HG03196 (cell line): ENCODE measurements around the gene CALHM1.

ENCODE experiments used
- ATAC-seq: cut with Tn5 transposase; IDR thresholded peaks from one replicate; pipeline ENCODE4 v1.9.1; 2021; ENCODE audit not compliant: unreplicated experiment

The CALHM1 gene

DNA sequence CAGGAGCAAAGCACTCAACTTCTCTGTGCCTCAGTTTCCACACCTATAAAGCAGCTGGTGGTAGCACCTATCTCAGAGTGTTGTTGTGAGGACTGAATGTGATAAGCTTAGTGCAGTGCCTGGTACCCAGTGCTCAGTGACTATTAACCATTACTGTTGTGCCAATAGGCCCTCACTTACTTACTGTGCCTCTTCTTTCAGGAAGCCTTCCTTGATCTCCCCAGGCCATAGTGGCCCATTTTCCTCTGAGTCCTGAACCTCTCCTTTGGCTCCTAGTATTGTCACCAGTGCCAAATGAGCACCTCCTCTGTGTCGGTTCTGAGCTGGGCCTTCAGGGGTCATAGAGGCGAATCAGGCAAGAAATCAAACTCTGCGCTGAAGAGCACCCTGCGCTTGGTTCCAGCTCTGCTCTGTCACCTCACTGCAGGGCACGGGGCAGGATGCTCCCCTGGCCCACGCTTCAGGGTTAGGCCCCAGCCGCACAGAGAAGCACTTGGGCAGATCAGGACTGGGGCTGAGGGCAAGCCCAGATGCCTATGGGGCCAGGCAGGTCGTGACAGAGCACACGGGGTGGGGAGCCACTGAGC, 2.5 kb downstream of the CALHM1 start:
- no peak for ATAC-seq

DNA sequence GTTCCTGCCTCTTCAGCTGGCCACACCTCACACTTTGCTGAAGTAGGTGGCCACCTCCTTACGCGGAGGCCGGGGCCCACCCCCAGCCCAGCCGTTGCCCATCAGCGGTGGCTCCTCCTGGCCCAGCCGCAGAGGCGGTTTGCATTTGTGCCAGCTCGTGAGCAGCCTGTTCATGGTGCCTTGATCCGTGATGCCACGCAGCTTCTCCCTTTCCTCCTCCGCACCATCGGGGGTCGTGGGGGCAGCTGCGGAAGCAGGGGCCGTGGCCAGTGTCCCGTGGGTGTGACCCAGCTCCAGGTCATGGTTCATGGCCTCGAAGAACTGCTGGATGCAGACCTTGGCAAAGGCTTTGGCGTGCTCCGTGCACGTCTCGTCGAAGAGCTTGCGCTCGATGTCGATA, 3.5 kb downstream of the CALHM1 start:
- no peak for ATAC-seq

DNA sequence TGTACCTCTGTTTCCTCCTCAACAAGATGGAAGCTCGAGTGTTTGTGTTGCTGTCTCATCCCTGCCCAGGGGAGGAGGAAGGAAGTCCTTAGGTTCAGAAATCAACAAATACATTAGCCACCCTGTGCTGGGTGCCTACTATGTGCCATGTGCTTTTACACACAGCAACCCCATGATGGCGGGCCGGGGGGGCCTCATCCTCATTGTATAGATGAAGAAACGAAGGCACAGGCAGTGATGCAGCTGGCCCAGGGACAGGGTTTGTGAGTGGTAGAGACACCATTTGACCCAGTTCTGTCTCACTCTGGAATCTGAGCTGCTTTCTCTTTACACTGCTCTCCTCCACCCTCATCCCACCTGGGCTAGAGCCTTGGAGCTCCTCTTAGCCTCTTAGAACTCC, 4.7 kb downstream of the CALHM1 start:
- no peak for ATAC-seq

DNA sequence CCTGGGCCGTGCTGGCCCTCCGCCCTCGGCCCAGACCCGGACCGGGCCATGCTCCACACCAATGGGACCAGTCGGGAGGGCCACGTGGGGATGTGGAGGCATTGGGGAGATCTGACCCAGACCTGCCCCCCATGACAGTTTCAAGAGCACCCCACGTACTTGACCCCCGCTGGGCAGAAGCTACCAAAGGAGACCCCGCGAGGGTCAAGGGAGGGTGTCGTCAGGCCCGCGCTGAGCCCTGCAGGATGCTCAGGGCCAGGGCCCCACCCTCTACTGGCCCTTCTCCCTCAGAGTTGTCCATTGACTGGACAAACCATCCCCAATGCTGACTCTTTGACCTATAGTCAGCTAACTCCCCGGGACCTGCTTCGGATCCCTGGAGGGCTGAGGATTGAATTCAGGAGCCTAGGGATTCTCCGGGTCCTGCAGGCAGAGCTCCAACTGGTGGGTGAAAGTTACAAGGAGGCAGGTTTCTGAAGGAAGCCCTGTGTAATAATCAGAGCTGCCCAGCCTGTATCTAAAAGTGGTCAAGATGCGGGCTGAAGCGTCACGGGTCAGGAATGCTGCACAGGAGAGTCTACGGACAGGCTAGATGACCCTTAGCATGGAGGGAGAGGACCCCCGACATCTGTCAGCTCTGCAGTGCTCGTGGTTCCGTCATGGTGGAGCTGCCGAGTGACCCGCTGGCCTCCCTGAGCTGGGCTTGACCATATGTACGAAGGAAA, 6.0 kb downstream of the CALHM1 start:
- no peak for ATAC-seq

DNA sequence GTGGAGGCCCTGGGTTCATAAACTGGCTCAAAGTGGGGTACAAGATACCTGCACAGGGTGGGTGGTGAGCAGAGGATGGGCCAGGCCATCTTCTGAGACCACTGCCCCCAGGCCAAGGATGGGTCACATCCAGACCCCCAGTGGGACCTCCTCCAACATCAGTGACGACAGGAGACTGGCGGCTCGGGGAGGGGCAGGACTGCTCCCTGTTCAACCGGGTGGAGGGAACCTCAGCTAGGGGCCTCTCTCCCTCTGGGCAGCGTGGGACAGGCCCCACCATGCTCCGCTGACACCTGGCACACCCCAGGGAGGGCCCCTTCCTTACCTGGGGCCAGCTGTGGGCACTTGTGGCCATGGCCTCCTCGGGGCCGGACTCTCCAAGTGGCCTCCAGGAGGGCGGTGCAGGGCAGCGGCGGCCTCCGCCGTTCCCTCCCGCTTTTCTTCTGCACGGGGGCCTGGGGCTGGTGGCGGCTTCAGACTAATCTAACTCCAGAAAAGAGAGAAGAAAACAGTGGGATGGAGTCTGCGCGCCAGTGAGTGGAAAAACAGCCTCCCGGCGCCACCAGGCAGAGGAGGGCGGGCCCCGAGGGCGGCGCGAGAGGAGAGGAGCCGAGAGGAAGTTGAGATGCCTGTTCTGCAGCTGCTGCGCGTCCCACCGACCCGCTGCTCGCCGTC, 6.7 kb downstream of the CALHM1 start, which contains the start of gene CALHM2:
TSS of gene CALHM2 (minus strand) at position 540 of the 675 bp plus-strand sequence. CDS start 2,429 bp downstream, outside the sequence.
- ATAC-seq, result no peak

DNA sequence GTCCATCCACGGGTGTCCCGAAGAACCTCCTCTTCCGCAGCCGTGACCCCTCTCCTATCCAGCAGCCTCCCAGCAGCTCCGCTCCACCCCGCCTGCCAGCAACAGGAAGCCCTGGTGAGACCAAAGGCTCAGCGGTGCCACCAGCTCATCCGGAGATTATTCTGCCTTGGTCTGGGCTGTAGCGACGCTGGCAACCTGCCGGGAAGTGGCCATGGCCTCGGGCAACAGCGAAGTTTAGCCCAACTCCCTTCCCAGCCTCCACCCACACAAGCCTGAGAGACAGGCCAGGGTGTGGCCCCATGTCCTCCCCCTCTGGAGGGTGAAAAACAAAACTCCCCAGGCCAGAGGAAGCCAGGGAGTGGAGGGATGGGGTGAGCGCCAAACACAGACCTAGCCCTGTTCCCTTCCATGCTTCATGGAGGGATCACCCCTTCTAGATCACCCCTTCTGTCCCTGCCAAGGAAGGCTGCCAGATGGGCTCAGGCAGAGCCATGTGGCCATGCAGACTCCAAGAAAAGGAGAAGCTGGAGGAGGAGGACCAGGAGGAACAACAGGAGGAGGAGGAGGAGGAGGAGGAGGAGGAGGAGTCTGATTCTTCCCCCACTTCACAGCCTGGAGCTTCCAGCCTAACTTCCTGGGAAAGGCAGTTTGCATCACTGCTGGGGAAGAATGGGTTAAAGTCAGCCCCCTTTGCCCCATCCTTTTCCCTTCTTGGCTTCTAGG, 7.4 kb downstream of the CALHM1 start:
- ATAC-seq, result no peak

DNA sequence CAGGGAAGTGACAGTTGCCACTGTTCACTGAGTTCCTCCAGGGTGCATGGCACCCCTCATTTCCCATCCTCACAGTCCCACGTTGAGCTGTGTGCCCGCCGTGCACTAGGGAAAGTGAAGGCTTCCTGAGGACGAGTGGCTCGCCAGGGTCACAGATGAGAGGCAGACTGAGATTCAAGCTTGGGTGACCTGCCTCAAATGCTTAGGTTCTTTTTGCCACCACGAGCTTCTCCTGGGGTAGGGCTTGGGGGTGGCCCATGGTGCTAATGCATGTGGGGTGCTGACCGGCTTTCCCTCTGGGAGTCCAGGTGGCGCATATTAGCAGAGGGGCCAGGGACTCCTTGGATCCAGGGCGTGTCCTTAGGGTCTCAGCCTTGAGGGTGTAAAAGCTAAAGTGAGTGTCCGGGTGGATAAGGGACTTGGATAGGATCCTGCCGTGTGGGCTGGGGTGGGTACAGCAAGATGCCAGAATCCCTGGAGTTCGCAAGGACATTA, 8.5 kb downstream of the CALHM1 start:
- no peak for ATAC-seq

DNA sequence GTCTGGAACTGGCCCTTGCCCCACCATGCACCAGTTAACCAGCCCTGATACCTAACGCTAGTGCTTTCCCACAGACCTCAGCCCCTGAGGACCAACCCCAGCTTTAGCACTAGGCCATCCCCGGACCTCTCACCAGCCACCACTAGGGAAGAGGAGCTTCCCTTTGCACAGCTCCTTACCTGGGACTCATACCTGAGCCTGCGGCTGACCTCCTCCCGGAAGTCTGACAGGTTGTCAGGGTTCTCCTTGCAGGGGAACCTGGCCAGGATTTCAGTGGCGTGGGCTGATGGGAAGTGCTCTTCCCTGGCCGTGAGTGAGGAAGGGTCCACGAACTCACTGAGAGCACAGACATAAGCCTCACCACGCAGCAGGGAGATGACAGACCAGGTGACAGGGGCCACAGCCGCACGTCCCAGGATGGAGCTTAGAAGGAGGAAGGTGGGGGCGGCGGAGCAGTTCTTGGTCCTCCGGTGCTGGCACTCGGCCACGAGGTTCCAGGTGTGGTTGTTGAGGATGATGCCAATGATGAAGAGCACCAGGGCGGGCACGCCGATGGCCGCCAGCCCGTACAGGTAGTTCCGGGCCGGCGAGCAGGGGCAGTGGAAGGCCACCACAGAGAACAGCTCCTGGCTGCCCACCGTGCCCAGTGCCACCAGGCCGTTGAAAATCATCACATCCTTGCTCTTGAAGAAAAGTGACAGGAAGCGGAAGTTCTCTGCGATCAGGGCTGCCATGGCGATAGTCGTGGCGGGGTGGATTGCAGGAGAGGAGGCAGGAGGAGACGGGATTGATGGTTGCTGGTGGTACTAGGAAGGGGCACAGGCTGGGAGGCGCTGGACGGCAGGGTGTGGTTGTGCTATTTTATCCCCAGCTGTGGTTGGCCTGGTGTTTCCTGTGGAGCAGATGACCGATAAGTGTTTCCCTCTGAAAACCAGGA, 9.2 kb downstream of the CALHM1 start:
- no peak for ATAC-seq

DNA sequence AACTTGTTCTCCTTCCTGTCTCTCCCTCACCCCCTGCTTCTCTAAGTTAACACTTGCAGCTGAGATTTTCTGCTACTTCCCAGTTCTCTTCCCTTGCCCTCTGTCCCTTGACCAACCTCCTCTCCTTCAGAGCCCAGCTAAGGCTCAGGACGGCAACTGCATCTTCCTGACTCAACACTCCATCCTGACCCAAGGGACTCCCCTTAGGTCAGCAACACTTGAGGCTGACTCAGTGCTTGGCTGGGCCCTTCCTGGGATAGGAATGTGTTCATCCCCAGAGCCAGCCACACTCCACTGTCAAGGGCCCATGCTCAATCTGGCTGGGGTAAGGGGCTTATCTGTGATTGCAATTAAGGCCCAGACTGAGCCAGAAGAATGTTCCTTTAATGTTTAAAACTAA, 10.0 kb downstream of the CALHM1 start:
- no peak for ATAC-seq

DNA sequence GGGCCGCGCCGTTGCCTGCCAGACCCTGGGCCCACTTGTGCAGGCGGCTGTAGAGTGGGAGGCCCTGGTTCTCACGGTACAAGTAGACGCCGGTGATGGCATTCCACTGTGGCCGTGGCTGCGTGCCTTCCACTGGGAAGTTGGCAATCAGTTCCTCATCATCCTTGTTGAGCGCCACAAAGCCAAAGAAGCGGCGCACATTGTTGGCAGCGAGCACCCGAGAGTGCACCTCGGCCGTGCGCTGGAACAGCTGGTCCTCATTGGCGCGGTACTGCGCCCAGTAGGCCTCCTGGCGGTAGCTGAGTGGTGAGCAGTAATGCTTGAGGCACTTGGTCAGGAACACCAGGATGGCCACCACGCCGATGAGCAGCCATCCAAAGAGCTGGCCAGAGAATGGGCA, 11.5 kb downstream of the CALHM1 start:
- no peak for ATAC-seq

DNA sequence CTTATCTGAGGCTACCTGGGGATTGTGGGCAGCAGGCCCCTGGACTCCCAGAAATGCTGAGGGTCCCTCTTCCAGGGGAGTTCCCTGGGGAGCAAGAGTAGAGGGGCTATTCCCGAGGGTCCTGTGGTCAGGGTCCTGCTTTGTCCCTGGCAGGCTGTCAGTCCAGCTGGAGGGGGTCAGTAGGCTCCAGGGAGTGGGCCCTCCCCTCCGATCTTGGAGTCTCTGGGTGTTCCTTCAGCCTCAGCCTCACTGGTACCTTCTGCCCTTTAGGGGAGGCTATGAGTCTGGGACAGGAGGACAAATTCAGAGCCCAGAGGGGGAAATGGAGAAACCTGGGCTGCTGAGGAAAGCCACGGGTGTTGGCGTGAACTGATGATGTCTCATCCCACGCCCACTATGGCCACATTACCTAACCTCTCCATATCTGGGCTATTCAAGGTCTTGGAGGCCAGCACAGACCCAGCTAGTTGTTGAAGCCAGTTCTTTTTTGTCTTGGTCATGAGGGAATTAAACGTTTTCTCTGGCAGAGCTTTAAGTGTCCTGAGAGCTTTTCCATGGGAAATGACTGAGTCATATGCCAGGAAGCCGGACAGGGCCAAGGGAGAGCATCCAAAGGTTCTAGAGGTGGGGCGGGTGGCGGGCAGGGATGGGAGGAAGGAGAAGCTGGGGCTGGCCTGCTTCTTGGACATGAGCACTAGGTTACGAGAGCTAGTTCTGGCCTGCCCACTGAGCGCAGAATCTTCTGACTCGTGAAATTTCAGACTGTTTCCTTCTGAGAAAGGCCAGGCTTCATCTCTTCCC, 12.7 kb downstream of the CALHM1 start:
- ATAC-seq, result no peak

DNA sequence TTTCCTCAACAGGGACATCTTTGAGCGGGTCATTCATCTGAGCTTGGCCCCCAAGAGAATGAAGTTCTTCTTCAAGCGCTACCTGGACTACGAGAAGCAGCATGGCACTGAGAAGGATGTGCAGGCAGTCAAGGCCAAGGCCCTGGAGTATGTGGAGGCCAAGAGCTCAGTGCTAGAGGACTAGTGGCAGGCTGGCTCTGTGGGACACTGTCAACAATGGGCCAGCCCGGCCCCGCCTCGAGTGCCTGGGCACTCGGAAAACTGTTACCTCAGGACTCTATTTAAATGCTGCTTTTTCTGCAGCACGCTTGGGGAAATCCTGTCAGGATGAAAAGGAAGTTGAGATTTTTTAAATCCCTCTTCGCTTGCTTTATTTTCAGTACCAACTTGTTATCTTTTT, 13.3 kb downstream of the CALHM1 start:
- no peak for ATAC-seq

DNA sequence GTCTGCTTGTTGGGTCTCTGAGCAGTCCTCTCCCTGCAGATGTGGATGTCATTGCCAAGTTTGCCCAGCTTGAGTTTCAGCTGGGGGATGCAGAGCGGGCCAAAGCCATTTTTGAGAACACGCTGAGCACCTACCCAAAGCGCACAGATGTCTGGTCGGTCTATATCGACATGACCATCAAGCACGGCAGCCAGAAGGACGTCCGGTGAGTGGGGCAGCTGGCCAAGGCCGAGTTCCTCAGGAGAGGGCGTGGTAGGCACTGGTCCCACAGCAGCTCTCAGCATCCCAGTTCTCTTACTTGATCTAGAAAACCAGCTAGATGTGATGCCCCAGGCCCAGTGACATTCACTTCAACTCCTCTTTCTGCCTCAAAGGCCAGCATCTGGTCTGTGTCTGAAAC, 14.2 kb downstream of the CALHM1 start:
- no peak for ATAC-seq

DNA sequence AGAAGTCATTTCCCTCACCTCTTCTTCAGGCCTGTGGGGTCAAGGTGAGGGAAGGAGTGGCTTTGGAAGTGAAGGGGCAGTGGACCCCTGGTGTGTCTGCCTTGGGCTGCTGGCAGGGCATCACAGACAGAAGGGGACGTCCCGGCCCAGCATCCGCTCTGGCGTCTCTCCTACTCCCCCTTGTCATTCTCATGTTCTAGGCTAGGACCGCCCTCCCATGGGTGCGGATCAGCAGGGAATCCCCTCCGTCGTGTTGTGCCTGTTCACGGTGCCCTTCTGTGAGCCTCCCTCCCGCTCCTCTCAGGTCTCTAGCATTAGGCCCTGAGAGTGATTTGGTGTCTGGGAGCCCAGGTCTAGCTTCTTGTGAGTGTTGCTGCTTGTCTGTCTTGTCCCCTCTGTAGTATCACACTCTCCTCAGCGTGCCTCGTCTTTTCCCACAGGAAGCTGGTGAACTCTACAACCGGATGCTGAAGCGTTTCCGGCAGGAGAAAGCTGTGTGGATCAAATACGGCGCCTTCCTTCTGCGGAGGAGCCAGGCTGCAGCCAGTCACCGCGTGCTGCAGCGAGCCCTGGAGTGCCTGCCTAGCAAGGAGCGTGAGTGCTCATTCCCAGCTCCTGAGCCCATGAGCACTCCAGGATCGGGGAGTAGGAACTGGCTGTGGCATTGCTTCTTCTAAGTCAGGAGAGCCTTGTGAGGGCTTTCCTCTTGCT, 15.1 kb downstream of the CALHM1 start:
- ATAC-seq, result no peak

DNA sequence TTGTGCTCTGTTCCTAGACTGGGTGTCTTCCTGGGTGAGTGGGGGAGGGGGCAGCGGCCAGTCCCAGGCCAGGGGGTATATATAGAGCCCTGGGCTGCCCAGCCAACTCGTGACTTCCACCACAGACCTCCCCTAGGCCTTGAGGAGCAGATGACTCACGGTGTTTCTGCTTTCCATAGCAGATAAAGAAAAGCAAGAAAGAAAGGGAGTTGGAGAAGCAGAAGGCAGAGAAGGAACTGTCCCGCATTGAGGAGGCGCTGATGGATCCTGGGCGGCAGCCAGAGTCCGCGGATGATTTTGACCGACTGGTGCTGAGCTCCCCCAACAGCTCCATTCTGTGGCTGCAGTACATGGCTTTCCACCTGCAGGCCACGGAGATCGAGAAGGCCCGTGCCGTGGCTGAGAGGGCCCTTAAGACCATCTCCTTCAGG, 16.7 kb downstream of the CALHM1 start:
- no peak for ATAC-seq

DNA sequence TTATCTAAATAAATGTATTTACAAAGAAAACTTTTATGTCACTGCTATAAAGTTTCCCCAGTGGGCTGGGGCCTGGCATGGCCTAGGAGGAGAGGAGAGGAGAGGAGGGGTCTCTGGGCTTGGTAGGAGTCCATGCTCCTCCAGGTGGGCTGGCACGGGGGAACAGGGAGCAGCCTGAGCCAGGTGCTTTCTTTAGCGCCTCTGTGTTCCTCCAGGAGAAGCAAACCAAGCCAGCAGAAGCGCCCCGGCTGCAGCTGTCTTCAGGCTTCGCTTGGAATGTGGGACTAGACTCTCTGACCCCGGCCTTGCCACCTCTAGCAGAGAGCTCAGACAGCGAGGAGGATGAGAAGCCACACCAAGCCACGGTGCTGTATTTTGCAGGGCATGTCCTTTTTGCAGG, 17.1 kb downstream of the CALHM1 start:
- no peak for ATAC-seq

DNA sequence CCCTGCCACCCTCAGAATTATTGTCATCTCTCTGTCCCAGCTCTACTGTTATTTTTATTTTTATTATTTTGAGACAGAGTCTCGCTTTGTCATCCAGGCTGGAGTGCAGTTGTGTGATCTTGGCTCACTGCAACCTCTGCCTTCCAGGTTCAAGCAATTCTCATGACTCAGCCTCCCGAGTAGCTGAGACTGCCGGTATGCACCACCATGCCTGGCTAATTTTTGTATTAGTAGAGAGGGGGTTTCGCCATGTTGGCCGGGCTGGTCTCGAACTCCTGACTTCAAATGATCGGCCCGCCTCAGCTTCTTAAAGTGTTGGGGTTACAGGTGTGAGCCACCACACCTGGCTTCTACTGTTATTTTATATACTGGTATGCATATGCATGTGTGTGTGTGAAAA, 17.5 kb downstream of the CALHM1 start:
- no peak for ATAC-seq

DNA sequence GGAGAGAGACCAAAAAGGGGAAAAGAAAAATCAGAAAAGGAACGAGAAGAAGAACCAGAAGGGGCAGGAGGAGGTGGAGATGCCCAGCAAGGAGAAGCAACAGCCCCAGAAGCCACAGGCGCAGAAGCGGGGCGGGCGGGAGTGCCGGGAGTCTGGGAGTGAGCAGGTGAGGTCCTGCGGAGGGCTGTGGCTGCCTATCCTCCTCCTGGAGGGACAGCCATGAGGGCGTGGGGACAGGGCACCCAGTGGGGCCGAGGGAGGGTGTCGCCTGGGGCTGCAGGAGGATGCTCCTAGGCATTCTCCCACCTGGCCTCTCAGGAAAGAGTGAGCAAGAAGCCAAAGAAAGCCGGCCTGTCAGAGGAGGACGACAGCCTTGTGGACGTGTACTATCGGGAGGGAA, 18.3 kb downstream of the CALHM1 start:
- no peak for ATAC-seq

DNA sequence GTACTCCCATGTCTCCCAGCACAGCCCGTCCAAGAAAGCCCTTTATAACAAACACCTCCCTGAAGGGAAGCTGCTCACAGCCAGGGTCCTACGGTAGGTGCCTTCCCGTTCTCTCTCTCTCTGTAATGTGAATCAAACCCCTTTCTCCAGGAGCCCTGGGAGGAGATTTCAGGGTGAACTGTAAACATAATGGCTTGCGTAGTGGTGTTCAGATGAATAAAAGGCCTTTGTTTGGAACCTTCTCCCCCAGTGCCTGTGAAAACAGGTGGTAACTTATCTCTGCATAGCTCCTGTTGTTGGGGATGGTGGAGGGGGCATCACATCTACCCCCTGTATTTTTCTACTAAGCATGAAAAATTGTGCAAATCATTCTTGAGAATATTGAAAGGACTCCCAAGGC, 18.9 kb downstream of the CALHM1 start:
- no peak for ATAC-seq
